Body of pancreas (tissue), 4 donors: ENCODE measurements around the gene JAG2.

Experiments used
- CTCF ChIP-seq, 7 experiments: fragments of 450-650 bp in 4 of 7; fragments of 200-600 bp in 3 of 7; sonication (generic) in 3 of 7; IDR thresholded peaks; one replicate each; pipeline ENCODE4 v1.5.1; 2016 to 2019; ENCODE audit warnings: antibody characterized with exemption in 7 of 7
- POLR2A ChIP-seq, 3 donors: fragments of 450-650 bp; IDR thresholded peaks; one replicate each; pipeline ENCODE4 v1.6.1; 2016; ENCODE audit warnings: antibody characterized with exemption in 3 of 3, mild to moderate bottlenecking in 2 of 3

- TF ChIP-seq POLR2A (IDR thresholded peaks at IDR 0.05), result no peak
- TF ChIP-seq CTCF (IDR thresholded peaks at IDR 0.05), result no peak
Measured at GRCh38 chr14:105159344-105159743, 9.2 kb downstream of the JAG2 start.
